GM19193 (cell line): ENCODE data around the gene COL25A1.

Source experiments
- POLR2A ChIP-seq: IDR thresholded peaks from 4 replicates; pipeline ENCODE4 v1.6.1; 2011; ENCODE audit not compliant: insufficient read depth, insufficient read length; ENCODE audit errors: extremely low read depth

Gene COL25A1

GRCh38 chr4:109302361-109303139, at the start of gene COL25A1:
COL25A1 (minus strand) TSS chr4:109302658.
- no peak for TF ChIP-seq POLR2A

GRCh38 chr4:109350121-109350520, 47.7 kb upstream of the COL25A1 start:
- no peak for TF ChIP-seq POLR2A

- TF ChIP-seq POLR2A = no peak
Observed at GRCh38 chr4:109334129-109335105, 32.0 kb upstream of the COL25A1 start.

- TF ChIP-seq POLR2A = no peak
Observed at GRCh38 chr4:109332926-109333464, 30.5 kb upstream of the COL25A1 start.

GRCh38 chr4:109327641-109328040, 25.2 kb upstream of the COL25A1 start:
- TF ChIP-seq POLR2A = no peak

- TF ChIP-seq POLR2A = no peak
Observed at GRCh38 chr4:109325698-109326097, 23.2 kb upstream of the COL25A1 start.

GRCh38 chr4:109323348-109323747, 20.9 kb upstream of the COL25A1 start:
- TF ChIP-seq POLR2A = no peak

- TF ChIP-seq POLR2A = no peak
Observed at GRCh38 chr4:109321232-109321631, 18.8 kb upstream of the COL25A1 start.

- TF ChIP-seq POLR2A = no peak
Observed at GRCh38 chr4:109319684-109320083, 17.2 kb upstream of the COL25A1 start.

GRCh38 chr4:109319156-109319555, 16.7 kb upstream of the COL25A1 start:
- TF ChIP-seq POLR2A = no peak

GRCh38 chr4:109315818-109316217, 13.4 kb upstream of the COL25A1 start:
- no peak for TF ChIP-seq POLR2A

GRCh38 chr4:109315341-109315740, 12.9 kb upstream of the COL25A1 start:
- TF ChIP-seq POLR2A = no peak

GRCh38 chr4:109313168-109314133, 11.0 kb upstream of the COL25A1 start:
- no peak for TF ChIP-seq POLR2A

GRCh38 chr4:109303140-109303496, 660 bp upstream of the COL25A1 start:
- TF ChIP-seq POLR2A = no peak
